ENCODE measurements around the gene SPRY1.

SPRY1 gene

GRCh38 chr4:123380728-123381716 is 15.6 kb upstream of the SPRY1 start:
- DNase-seq = no peak

GRCh38 chr4:123381996-123382395 is 14.6 kb upstream of the SPRY1 start:
- no peak for DNase-seq

GRCh38 chr4:123383566-123383965 is 13.0 kb upstream of the SPRY1 start:
- no peak for DNase-seq

- DNase-seq = peak; percentile 21
Measured at GRCh38 chr4:123386609-123387008, 10.0 kb upstream of the SPRY1 start.

- peak; percentile 72 for DNase-seq
Measured at GRCh38 chr4:123390846-123391456, 5.6 kb upstream of the SPRY1 start.

GRCh38 chr4:123393721-123394120 is 2.9 kb upstream of the SPRY1 start:
- no peak for DNase-seq

GRCh38 chr4:123397144-123398065 is 810 bp downstream of the SPRY1 start:
- peak; percentile 77 for DNase-seq

- DNase-seq = peak; percentile 81
Measured at GRCh38 chr4:123398066-123398852, 1.7 kb downstream of the SPRY1 start.

- DNase-seq = peak; percentile 73
Measured at GRCh38 chr4:123398853-123399626, 2.4 kb downstream of the SPRY1 start.

GRCh38 chr4:123399627-123400358 is 3.2 kb downstream of the SPRY1 start:
- DNase-seq = peak; percentile 31

GRCh38 chr4:123401271-123402120 is 4.9 kb downstream of the SPRY1 start:
- no peak for DNase-seq

- no peak for DNase-seq
Measured at GRCh38 chr4:123402121-123402465, 5.5 kb downstream of the SPRY1 start.

- DNase-seq = no peak
Measured at GRCh38 chr4:123403080-123403604, 6.5 kb downstream of the SPRY1 start.

- no peak for DNase-seq
Measured at GRCh38 chr4:123404533-123404932, 7.9 kb downstream of the SPRY1 start.

- no peak for DNase-seq
Measured at GRCh38 chr4:123405267-123405865, 8.8 kb downstream of the SPRY1 start.

- no peak for DNase-seq
Measured at GRCh38 chr4:123406872-123407271, 10.3 kb downstream of the SPRY1 start.

- DNase-seq = no peak
Measured at GRCh38 chr4:123408471-123409084, 12.0 kb downstream of the SPRY1 start.

GRCh38 chr4:123409334-123409733 is 12.7 kb downstream of the SPRY1 start:
- DNase-seq = no peak

GRCh38 chr4:123411514-123411913 is 14.9 kb downstream of the SPRY1 start:
- DNase-seq = no peak
